Transverse colon (tissue), 3 donors: ENCODE data around the gene NUP62CL.

Experiments used
- POLR2A ChIP-seq: fragments of 450-650 bp; IDR thresholded peaks from one replicate; pipeline ENCODE4 v1.6.1; 2016; ENCODE audit warnings: antibody characterized with exemption, mild to moderate bottlenecking, moderate library complexity
- TF ChIP-seq, protein P1 (sequence below), 5 experiments: fragments of 200-600 bp in 3 of 5; fragments of 450-650 bp in 2 of 5; sonication (generic) in 3 of 5; IDR thresholded peaks; 1 replicate in 2 of 5; 2 replicates in 3 of 5; pipeline ENCODE4 v1.5.1; 2016 to 2017; ENCODE audit warnings: antibody characterized with exemption in 5 of 5, inconsistent platforms in 3 of 5, mild to moderate bottlenecking in 2 of 5, moderate library complexity in 1 of 5

DNA sequence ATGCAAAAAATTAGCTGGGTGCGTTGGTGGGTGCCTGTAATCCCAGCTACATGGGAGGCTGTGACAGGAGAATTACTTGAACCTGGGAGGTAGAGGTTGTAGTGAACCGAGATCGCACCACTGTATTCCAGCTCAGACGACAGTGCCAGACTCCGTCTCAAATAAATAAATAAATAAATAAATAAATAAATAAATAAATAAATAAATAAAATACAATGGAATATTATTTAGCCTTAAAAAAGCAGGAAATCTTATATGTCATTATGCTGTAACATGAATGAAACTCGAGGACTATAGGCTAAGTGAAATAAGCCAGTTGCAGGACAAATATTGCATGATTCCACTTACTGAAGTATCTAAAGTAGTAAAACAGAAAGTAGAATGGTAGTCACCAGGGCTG lies 130.1 kb downstream of the NUP62CL start:
- TF ChIP-seq, protein P1, sequence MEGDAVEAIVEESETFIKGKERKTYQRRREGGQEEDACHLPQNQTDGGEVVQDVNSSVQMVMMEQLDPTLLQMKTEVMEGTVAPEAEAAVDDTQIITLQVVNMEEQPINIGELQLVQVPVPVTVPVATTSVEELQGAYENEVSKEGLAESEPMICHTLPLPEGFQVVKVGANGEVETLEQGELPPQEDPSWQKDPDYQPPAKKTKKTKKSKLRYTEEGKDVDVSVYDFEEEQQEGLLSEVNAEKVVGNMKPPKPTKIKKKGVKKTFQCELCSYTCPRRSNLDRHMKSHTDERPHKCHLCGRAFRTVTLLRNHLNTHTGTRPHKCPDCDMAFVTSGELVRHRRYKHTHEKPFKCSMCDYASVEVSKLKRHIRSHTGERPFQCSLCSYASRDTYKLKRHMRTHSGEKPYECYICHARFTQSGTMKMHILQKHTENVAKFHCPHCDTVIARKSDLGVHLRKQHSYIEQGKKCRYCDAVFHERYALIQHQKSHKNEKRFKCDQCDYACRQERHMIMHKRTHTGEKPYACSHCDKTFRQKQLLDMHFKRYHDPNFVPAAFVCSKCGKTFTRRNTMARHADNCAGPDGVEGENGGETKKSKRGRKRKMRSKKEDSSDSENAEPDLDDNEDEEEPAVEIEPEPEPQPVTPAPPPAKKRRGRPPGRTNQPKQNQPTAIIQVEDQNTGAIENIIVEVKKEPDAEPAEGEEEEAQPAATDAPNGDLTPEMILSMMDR (IDR thresholded peaks at IDR 0.05): no peak
- TF ChIP-seq POLR2A: no peak
